HEK293 (cell line): Measurements from ENCODE around the gene SGSM2.

ENCODE experiments used
- FEZF1 ChIP-seq: fragments of 450-650 bp; formaldehyde crosslinking; IDR thresholded peaks from 2 replicates; pipeline ENCODE4 v1.5.1; 2016; ENCODE audit warnings: missing biosample characterization, missing genetic modification characterization
- HOXA7 ChIP-seq: sonication (generic); formaldehyde crosslinking; IDR thresholded peaks from 2 replicates; pipeline ENCODE4 v1.8.1; 2022; ENCODE audit warnings: missing genetic modification reagents, borderline replicate concordance
- KLF1 ChIP-seq: fragments of 450-650 bp; formaldehyde crosslinking; IDR thresholded peaks from 2 replicates; pipeline ENCODE4 v1.5.1; 2016; ENCODE audit warnings: missing biosample characterization, missing genetic modification characterization
- KLF17 ChIP-seq: fragments of 450-650 bp; formaldehyde crosslinking; IDR thresholded peaks from 2 replicates; pipeline ENCODE4 v1.5.1; 2016; ENCODE audit warnings: missing biosample characterization, missing genetic modification characterization
- KLF7 ChIP-seq: fragments of 450-650 bp; formaldehyde crosslinking; IDR thresholded peaks from 2 replicates; pipeline ENCODE4 v1.5.1; 2016; ENCODE audit warnings: missing biosample characterization, missing genetic modification characterization, borderline replicate concordance
- KLF8 ChIP-seq: fragments of 450-650 bp; formaldehyde crosslinking; IDR thresholded peaks from 2 replicates; pipeline ENCODE4 v1.5.1; 2016; ENCODE audit warnings: missing biosample characterization, missing genetic modification characterization
- PBX3 ChIP-seq: sonication (generic); formaldehyde crosslinking; IDR thresholded peaks from 2 replicates; pipeline ENCODE4 v1.8.1; 2022; ENCODE audit warnings: mild to moderate bottlenecking, moderate library complexity, missing genetic modification reagents
- SP2 ChIP-seq: fragments of 450-650 bp; formaldehyde crosslinking; IDR thresholded peaks from 2 replicates; pipeline ENCODE4 v1.5.1; 2016; ENCODE audit warnings: missing biosample characterization, missing genetic modification characterization
- YY1 ChIP-seq: fragments of 450-650 bp; formaldehyde crosslinking; IDR thresholded peaks from 2 replicates; pipeline ENCODE4 v1.5.1; 2018; ENCODE audit warnings: missing biosample characterization, missing genetic modification characterization
- ZBTB1 ChIP-seq: fragments of 450-650 bp; formaldehyde crosslinking; IDR thresholded peaks from 2 replicates; pipeline ENCODE4 v1.5.1; 2016; ENCODE audit warnings: missing biosample characterization, missing genetic modification characterization
- ZBTB11 ChIP-seq: fragments of 450-650 bp; formaldehyde crosslinking; conservative IDR thresholded peaks from 2 replicates; pipeline ENCODE4 v1.5.1; 2016; ENCODE audit warnings: low read depth, missing biosample characterization, missing genetic modification characterization
- ZBTB26 ChIP-seq: fragments of 450-650 bp; formaldehyde crosslinking; optimal IDR thresholded peaks from 2 replicates; pipeline ENCODE3; 2016; ENCODE audit warnings: missing biosample characterization, mild to moderate bottlenecking, missing genetic modification characterization
- ZNF10 ChIP-seq: fragments of 450-650 bp; formaldehyde crosslinking; IDR thresholded peaks from 2 replicates; pipeline ENCODE4 v1.5.1; 2017; ENCODE audit warnings: missing biosample characterization, missing genetic modification characterization
- ZNF138 ChIP-seq: fragments of 450-650 bp; formaldehyde crosslinking; IDR thresholded peaks from 2 replicates; pipeline ENCODE4 v1.5.1; 2016; ENCODE audit warnings: missing biosample characterization, missing genetic modification characterization, borderline replicate concordance
- ZNF214 ChIP-seq: fragments of 450-650 bp; formaldehyde crosslinking; IDR thresholded peaks from 2 replicates; pipeline ENCODE4 v1.5.1; 2017; ENCODE audit warnings: missing biosample characterization, mild to moderate bottlenecking, missing genetic modification characterization, borderline replicate concordance
- ZNF24 ChIP-seq: fragments of 450-650 bp; formaldehyde crosslinking; IDR thresholded peaks from 2 replicates; pipeline ENCODE4 v1.5.1; 2016; ENCODE audit warnings: missing biosample characterization, missing genetic modification characterization
- ZNF248 ChIP-seq: fragments of 450-650 bp; formaldehyde crosslinking; IDR thresholded peaks from 2 replicates; pipeline ENCODE4 v1.5.1; 2017; ENCODE audit warnings: missing biosample characterization, missing genetic modification characterization
- ZNF324 ChIP-seq: fragments of 450-650 bp; formaldehyde crosslinking; IDR thresholded peaks from 2 replicates; pipeline ENCODE4 v1.5.1; 2016; ENCODE audit warnings: missing biosample characterization, missing genetic modification characterization
- ZNF404 ChIP-seq: fragments of 450-650 bp; formaldehyde crosslinking; IDR thresholded peaks from 2 replicates; pipeline ENCODE4 v1.5.1; 2017; ENCODE audit warnings: missing biosample characterization, missing genetic modification characterization
- ZNF416 ChIP-seq: fragments of 450-650 bp; formaldehyde crosslinking; IDR thresholded peaks from 2 replicates; pipeline ENCODE4 v1.5.1; 2016; ENCODE audit warnings: missing biosample characterization, missing genetic modification characterization
- ZNF449 ChIP-seq: fragments of 450-650 bp; formaldehyde crosslinking; IDR thresholded peaks from 2 replicates; pipeline ENCODE4 v1.5.1; 2017; ENCODE audit warnings: missing biosample characterization, mild to moderate bottlenecking, missing genetic modification characterization, moderate library complexity
- ZNF544 ChIP-seq: fragments of 450-650 bp; formaldehyde crosslinking; IDR thresholded peaks from 2 replicates; pipeline ENCODE4 v1.5.0; 2017; ENCODE audit warnings: missing biosample characterization, missing genetic modification characterization
- ZNF558 ChIP-seq: fragments of 450-650 bp; formaldehyde crosslinking; IDR thresholded peaks from 2 replicates; pipeline ENCODE4 v1.5.1; 2016; ENCODE audit warnings: missing biosample characterization, missing genetic modification characterization
- ZNF610 ChIP-seq: fragments of 450-650 bp; formaldehyde crosslinking; IDR thresholded peaks from 2 replicates; pipeline ENCODE4 v1.5.1; 2016; ENCODE audit warnings: missing biosample characterization, missing genetic modification characterization, borderline replicate concordance
- ZNF621 ChIP-seq: fragments of 450-650 bp; formaldehyde crosslinking; IDR thresholded peaks from 2 replicates; pipeline ENCODE4 v1.5.1; 2017; ENCODE audit warnings: missing biosample characterization, missing genetic modification characterization
- ZNF776 ChIP-seq: fragments of 450-650 bp; formaldehyde crosslinking; IDR thresholded peaks from 2 replicates; pipeline ENCODE4 v1.5.0; 2017; ENCODE audit warnings: missing biosample characterization, missing genetic modification characterization, borderline replicate concordance
- ZNF777 ChIP-seq: fragments of 450-650 bp; formaldehyde crosslinking; IDR thresholded peaks from 2 replicates; pipeline ENCODE4 v1.5.1; 2017; ENCODE audit warnings: missing biosample characterization, missing genetic modification characterization, borderline replicate concordance
- ZNF785 ChIP-seq: fragments of 450-650 bp; formaldehyde crosslinking; IDR thresholded peaks from 2 replicates; pipeline ENCODE4 v1.5.1; 2016; ENCODE audit warnings: missing biosample characterization, missing genetic modification characterization
- ZNF843 ChIP-seq: fragments of 450-650 bp; formaldehyde crosslinking; IDR thresholded peaks from 2 replicates; pipeline ENCODE4 v1.5.1; 2016; ENCODE audit warnings: missing biosample characterization, missing genetic modification characterization

Gene SGSM2

GRCh38 chr17:2303204-2304188 lies 33.8 kb upstream of the SGSM2 start, which contains the start of the genes SMG6 and SRR (continued):
- TF ChIP-seq ZNF777, result no peak
- no peak for TF ChIP-seq ZBTB1 (tag by site-specific recombination)
- TF ChIP-seq ZNF214 (tag by site-specific recombination), result no peak
- TF ChIP-seq ZNF621 (tag by site-specific recombination), result no peak
- TF ChIP-seq ZBTB26, result peak; percentile 98
- peak; percentile 92; the same call in 1 of the 2 replicates for TF ChIP-seq KLF8
- no peak for TF ChIP-seq ZNF558 (tag by site-specific recombination)
- no peak for TF ChIP-seq FEZF1 (tag by site-specific recombination)
- no peak for TF ChIP-seq HOXA7 (CRISPR knock-in tag)
- peak; percentile 90 for TF ChIP-seq ZNF449 (tag by site-specific recombination)
- TF ChIP-seq SP2 (tag by site-specific recombination), result peak; percentile 82
- peak; percentile 15; the same call in 1 of the 2 replicates for TF ChIP-seq ZBTB11
- TF ChIP-seq YY1 (tag by site-specific recombination), result peak; percentile 68; the same call in 1 of the 2 replicates
- TF ChIP-seq ZNF544 (tag by site-specific recombination), result no peak
- no peak for TF ChIP-seq ZNF404
- TF ChIP-seq KLF1 (tag by site-specific recombination), result peak; percentile 73
- 0 out of 2 replicates have a peak, but pooled peaks have one; percentile 41 for TF ChIP-seq ZNF610 (tag by site-specific recombination)
- 0 out of 2 replicates have a peak, but pooled peaks have one; percentile 39 for TF ChIP-seq ZNF10 (tag by site-specific recombination)
- no peak for TF ChIP-seq ZNF138 (tag by site-specific recombination)
- TF ChIP-seq KLF7 (tag by site-specific recombination), result peak; percentile 57; the same call in 1 of the 2 replicates
- peak; percentile 13; the same call in 1 of the 2 replicates for TF ChIP-seq PBX3
- TF ChIP-seq ZNF785, result no peak
- TF ChIP-seq ZNF776 (tag by site-specific recombination), result no peak
- peak; percentile 45; the same call in 1 of the 2 replicates for TF ChIP-seq ZNF843 (tag by site-specific recombination)
- TF ChIP-seq KLF17 (tag by site-specific recombination), result peak; percentile 74
- TF ChIP-seq ZNF24, result 0 out of 2 replicates have a peak, but pooled peaks have one; percentile 47
- peak; percentile 43; the same call in 1 of the 2 replicates for TF ChIP-seq ZNF324 (tag by site-specific recombination)
- no peak for TF ChIP-seq ZNF248 (tag by site-specific recombination)
- no peak for TF ChIP-seq ZNF416 (tag by site-specific recombination)
